Left lung (tissue), 10 donors: ENCODE data around the gene SLC2A13. TPM values are rescaled to one million over a fixed set of nuclear protein-coding genes. Genes with fewer than 3 reads are reported as not detected.
A peak's percentile ranks its signal among the peaks of the same experiment; 100 is the strongest.
"Not testable (repeated sequence)": the region's sequence is repeated elsewhere in the genome, so short reads cannot be mapped to it uniquely, and the experiment has no call there.

ENCODE experiments used
- ATAC-seq: fragments of 200-7000 bp; cut with Tn5 transposase; one replicate; pipeline ENCODE4 v1.9.1; 2020; ENCODE audit warnings: moderate library complexity
- DNase-seq, 4 donors: peaks; one replicate each; pipeline ENCODE4 v3.0.0-alpha.2; 2013 to 2020
- H3K27ac ChIP-seq, 2 donors: fragments of 200-600 bp; sonication (generic) in 1 of 2; one replicate each; pipeline versions ENCODE4 v1.5.0 to v1.8.0; 2020 to 2021
- H3K27me3 ChIP-seq, 2 donors: fragments of 200-600 bp; sonication (generic) in 1 of 2; one replicate each; pipeline versions ENCODE4 v1.5.0 to v1.8.0; 2020 to 2021
- H3K36me3 ChIP-seq, 2 donors: fragments of 200-600 bp; sonication (generic) in 1 of 2; one replicate each; pipeline versions ENCODE4 v1.5.0 to v1.8.0; 2020 to 2021
- H3K4me1 ChIP-seq, 2 donors: fragments of 200-600 bp; one replicate each; pipeline ENCODE4 v1.8.0; 2021
- H3K4me3 ChIP-seq, 2 donors: fragments of 200-600 bp; sonication (generic) in 1 of 2; one replicate each; pipeline versions ENCODE4 v1.5.0 to v1.8.0; 2020 to 2021; ENCODE audit warnings: mild to moderate bottlenecking in 1 of 2
- H3K9me3 ChIP-seq, 2 donors: fragments of 200-600 bp; sonication (generic) in 1 of 2; one replicate each; pipeline versions ENCODE4 v1.5.0 to v1.8.0; 2020 to 2021
- intact Hi-C, 2 donors: fragments of 100-400 bp; cut with DNase I; formaldehyde crosslinking; loops; one replicate each; pipeline versions ENCODE4 v1.11.2 to v1.14.2; 2022
- polyA plus RNA-seq, 6 donors: library from polyadenylated mRNA; unstranded; fragments of 120-200 nt; gene quantifications; one replicate each; pipeline ENCODE4 v1.2.1, GENCODE V29; 2013; ENCODE audit not compliant: insufficient read length in 6 of 6
- total RNA-seq, 2 donors: library from RNA; stranded (reverse); fragmentation: NEBNext Ultra II Directional; extraction: Animal tissue kit (Norgen Biotek cat#: 25700); gene quantifications; one replicate each; pipeline ENCODE4 v1.2.1, GENCODE V29; 2021
- TF ChIP-seq, protein P1 (sequence below), 2 donors: fragments of 200-600 bp; sonication (generic) in 1 of 2; IDR thresholded peaks; one replicate each; pipeline versions ENCODE4 v1.5.0 to v1.8.0; 2021; ENCODE audit warnings: antibody characterized with exemption in 2 of 2
- donor health status: DM: no; HTN: yes; CAD: no.
- donor health status: DM: no; HTN: no; CAD: no.

The SLC2A13 gene
- total and polyA plus RNA-seq, 8 donors, result 5.8 to 14.6 (median 7.8) TPM

GRCh38 chr12:39824505-39825212 lies 281.2 kb downstream of the SLC2A13 start:
- peak in 2 of 4 donors; percentile 16 to 33 for DNase-seq
- Histone ChIP-seq H3K27me3 (no peaks in the 10 kb centered on the region), H3K4me3 (no peak overlapping the region), H3K36me3 (no peaks in the 10 kb centered on the region), H3K9me3 (no peaks in the 10 kb centered on the region), H3K27ac (no peak overlapping the region), H3K4me1 (peaks cover 0 to 4% of the 10 kb centered on the region in 2 donors)
- intact Hi-C loops, result no loop called here
- TF ChIP-seq, protein P1, sequence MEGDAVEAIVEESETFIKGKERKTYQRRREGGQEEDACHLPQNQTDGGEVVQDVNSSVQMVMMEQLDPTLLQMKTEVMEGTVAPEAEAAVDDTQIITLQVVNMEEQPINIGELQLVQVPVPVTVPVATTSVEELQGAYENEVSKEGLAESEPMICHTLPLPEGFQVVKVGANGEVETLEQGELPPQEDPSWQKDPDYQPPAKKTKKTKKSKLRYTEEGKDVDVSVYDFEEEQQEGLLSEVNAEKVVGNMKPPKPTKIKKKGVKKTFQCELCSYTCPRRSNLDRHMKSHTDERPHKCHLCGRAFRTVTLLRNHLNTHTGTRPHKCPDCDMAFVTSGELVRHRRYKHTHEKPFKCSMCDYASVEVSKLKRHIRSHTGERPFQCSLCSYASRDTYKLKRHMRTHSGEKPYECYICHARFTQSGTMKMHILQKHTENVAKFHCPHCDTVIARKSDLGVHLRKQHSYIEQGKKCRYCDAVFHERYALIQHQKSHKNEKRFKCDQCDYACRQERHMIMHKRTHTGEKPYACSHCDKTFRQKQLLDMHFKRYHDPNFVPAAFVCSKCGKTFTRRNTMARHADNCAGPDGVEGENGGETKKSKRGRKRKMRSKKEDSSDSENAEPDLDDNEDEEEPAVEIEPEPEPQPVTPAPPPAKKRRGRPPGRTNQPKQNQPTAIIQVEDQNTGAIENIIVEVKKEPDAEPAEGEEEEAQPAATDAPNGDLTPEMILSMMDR (IDR thresholded peaks at IDR 0.05), result no peak
- ATAC-seq, result peak; percentile 85

DNA sequence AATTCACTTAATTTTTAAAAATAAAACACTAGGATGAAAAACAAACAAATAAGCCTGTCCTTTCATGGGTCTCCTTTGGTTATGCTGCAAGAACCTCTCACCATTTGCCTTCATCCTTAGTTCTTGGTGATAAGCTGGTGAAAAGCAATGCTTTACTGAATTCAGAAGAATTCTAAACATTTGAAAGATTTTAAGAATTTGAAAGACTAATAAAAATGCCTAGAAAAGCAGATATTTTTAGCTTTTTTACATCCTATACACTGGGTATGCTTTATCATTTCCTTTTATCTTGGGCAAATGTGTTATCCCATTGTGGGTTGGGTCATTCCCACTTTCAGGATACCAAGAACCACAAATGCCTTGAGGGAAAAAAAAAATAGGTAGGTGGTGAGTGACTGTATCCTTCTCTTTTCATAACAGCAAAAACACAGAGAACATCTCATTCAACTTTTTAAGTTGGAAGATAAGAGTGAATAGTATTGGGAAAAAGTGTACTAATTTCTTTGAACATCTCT lies 289.2 kb downstream of the SLC2A13 start:
- no peaks in the 10 kb centered on the region for H3K9me3 ChIP-seq
- ATAC-seq, result no peak
- no peak overlapping the region for H3K27ac ChIP-seq
- TF ChIP-seq, protein P1 (IDR thresholded peaks at IDR 0.05), result no peak
- no peaks in the 10 kb centered on the region for H3K4me1 ChIP-seq
- H3K27me3 ChIP-seq, result no peaks in the 10 kb centered on the region
- no peak overlapping the region for H3K4me3 ChIP-seq
- intact Hi-C loops, result no loop called here
- no peaks in the 10 kb centered on the region for H3K36me3 ChIP-seq
- no peak for DNase-seq

DNA sequence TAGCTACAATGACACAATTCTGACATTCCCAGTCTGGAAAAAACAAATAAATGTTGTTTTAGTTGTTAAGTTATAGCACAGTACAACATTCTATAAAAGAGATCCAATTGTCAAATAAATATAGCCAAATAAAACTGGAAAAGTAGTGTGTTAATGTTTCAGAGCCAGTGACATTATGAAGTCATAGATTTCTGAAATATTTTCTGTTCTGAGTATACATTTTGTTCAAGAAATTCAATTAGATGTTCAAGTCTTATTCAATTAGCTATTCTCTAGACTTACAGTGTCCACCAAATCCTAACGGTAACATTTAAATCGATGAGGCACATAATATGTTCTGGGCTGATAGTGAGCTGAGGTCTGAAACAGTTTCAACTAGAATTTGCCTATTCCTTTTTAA lies 290.1 kb downstream of the SLC2A13 start:
- Histone ChIP-seq H3K36me3 (no peaks in the 10 kb centered on the region), H3K27ac (no peak overlapping the region), H3K4me1 (no peaks in the 10 kb centered on the region), H3K4me3 (no peak overlapping the region), H3K27me3 (no peaks in the 10 kb centered on the region), H3K9me3 (peaks cover 0 to under 1% of the 10 kb centered on the region in 2 donors)
- intact Hi-C loops, result no loop called here
- TF ChIP-seq, protein P1 (IDR thresholded peaks at IDR 0.05), result no peak
- ATAC-seq (no peak), DNase-seq (no peak)

DNA sequence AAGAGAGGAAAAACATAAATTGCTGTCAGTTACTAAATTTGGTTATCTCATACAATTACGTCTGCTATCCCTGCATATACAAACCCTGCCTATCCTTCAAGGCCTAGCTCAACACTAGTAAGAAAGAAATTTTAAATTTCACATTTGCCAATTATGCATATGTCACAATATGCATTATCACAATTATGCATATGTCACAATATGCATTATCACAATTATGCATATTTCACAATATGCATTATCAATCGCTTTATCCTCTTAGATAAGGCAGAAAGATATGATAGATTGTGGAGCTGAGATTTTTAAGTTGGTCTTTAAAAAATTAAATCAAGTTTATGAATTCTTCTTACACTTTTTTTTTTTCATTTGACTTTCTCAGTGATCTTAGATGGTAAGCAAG lies 291.3 kb downstream of the SLC2A13 start:
- H3K4me1 ChIP-seq, result no peaks in the 10 kb centered on the region
- no peak overlapping the region for H3K4me3 ChIP-seq
- H3K27ac ChIP-seq, result no peak overlapping the region
- no peak for ATAC-seq
- no peaks in the 10 kb centered on the region for H3K27me3 ChIP-seq
- no peak for DNase-seq
- no peaks in the 10 kb centered on the region for H3K36me3 ChIP-seq
- peaks cover 0 to 9% of the 10 kb centered on the region in 2 donors for H3K9me3 ChIP-seq
- TF ChIP-seq, protein P1 (IDR thresholded peaks at IDR 0.05), result no peak
- intact Hi-C loops, result no loop called here

- no peak overlapping the region for H3K27ac ChIP-seq
- intact Hi-C loops, result no loop called here
- TF ChIP-seq, protein P1 (IDR thresholded peaks at IDR 0.05), result no peak
Observed at GRCh38 chr12:39813776-39814175, 292.1 kb downstream of the SLC2A13 start.

DNA sequence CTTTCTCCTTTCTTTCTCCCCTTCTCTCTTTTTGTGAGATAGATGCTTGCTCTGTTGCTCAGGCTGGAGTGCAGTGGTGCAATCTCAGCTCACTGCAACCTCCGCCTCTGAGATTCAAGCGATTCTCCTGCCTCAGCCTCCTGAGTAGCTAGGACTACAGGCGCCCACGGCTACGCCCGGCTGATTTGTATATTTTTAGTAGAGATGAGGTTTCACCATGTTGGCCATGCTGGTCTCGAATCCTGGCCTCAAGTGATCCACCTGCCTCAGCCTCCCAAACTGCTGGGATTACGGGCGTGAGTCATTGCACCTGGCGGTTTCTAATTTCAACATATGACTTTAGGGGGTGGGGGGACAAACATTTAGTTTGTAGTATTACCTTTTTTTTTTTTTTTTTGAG lies 293.4 kb downstream of the SLC2A13 start:
- H3K4me3 ChIP-seq, intact Hi-C loops, H3K9me3 ChIP-seq, H3K27me3 ChIP-seq, H3K4me1 ChIP-seq, ATAC-seq, H3K36me3 ChIP-seq, H3K27ac ChIP-seq: not testable (repeated sequence)
- DNase-seq, result peak in 1 of 4 donors; percentile 29

More at GRCh38 chr12:39813776-39814175, 292.1 kb downstream of the SLC2A13 start:
- no peaks in the 10 kb centered on the region for H3K4me1 ChIP-seq
- H3K4me3 ChIP-seq, result no peak overlapping the region
- ATAC-seq, result no peak
- no peaks in the 10 kb centered on the region for H3K36me3 ChIP-seq
- no peaks in the 10 kb centered on the region for H3K27me3 ChIP-seq
- H3K9me3 ChIP-seq, result peaks cover 0 to 9% of the 10 kb centered on the region in 2 donors
- DNase-seq, result peak in 2 of 4 donors; percentile 28 to 45
